Neural cell (in vitro differentiated cells): ENCODE measurements around the gene C20orf144. TPM values are rescaled to one million over a fixed set of nuclear protein-coding genes. Genes with fewer than 3 reads are reported as not detected.

Source experiments
- H2AFZ ChIP-seq: fragments of 200-600, 300-800 bp; sonication (generic), shearing (Covaris generic); 2 replicates; pipeline ENCODE4 v1.6.0; 2014; ENCODE audit warnings: low read depth, mild to moderate bottlenecking, antibody characterized with exemption, low read length, moderate library complexity
- H3F3A ChIP-seq: fragments of 200-600 bp; shearing (Covaris generic); 2 replicates; pipeline ENCODE4 v1.6.1; 2016; ENCODE audit warnings: mild to moderate bottlenecking, moderate library complexity, mixed read lengths, antibody characterized with exemption, low read length; ENCODE audit not compliant: insufficient read depth, poor library complexity, severe bottlenecking
- H3K27ac ChIP-seq: fragments of 200-600, 300-800 bp; sonication (generic), shearing (Covaris generic); 2 replicates; pipeline ENCODE4 v1.5.1; 2014; ENCODE audit warnings: mild to moderate bottlenecking, low read length, moderate library complexity
- H3K27me3 ChIP-seq: fragments of 300-800, 200-600 bp; sonication (generic), shearing (Covaris generic); 2 replicates; pipeline ENCODE4 v1.6.0; 2014; ENCODE audit warnings: mild to moderate bottlenecking, low read depth, low read length, moderate library complexity; ENCODE audit not compliant: insufficient read depth
- H3K36me3 ChIP-seq: fragments of 300-800, 200-600 bp; sonication (generic), shearing (Covaris generic); 2 replicates; pipeline ENCODE4 v1.5.1; 2014; ENCODE audit warnings: mild to moderate bottlenecking, antibody characterized with exemption, low read length, moderate library complexity; ENCODE audit not compliant: insufficient read depth
- H3K4me2 ChIP-seq: fragments of 300-800, 200-600 bp; sonication (generic), shearing (Covaris generic); 2 replicates; pipeline ENCODE4 v1.6.0; 2014; ENCODE audit warnings: mild to moderate bottlenecking, low read length
- H3K4me3 ChIP-seq: fragments of 300-800, 200-600 bp; sonication (generic), shearing (Covaris generic); 2 replicates; pipeline ENCODE4 v1.5.1; 2014; ENCODE audit warnings: mild to moderate bottlenecking, low read length, moderate library complexity
- H3K79me2 ChIP-seq: fragments of 200-600 bp; shearing (Covaris generic); replicated peaks from 2 replicates; pipeline ENCODE4 v1.6.0; 2014; ENCODE audit warnings: mild to moderate bottlenecking, low read length, moderate library complexity; ENCODE audit not compliant: insufficient read depth
- H3K9ac ChIP-seq: fragments of 300-800, 200-600 bp; sonication (generic), shearing (Covaris generic); 2 replicates; pipeline ENCODE4 v1.6.1; 2016; ENCODE audit warnings: mild to moderate bottlenecking, low read length, mixed read lengths
- H3K9me2 ChIP-seq: fragments of 200-600 bp; shearing (Covaris generic); 2 replicates; pipeline ENCODE4 v1.6.1; 2016; ENCODE audit warnings: mild to moderate bottlenecking, low read length, mixed read lengths; ENCODE audit not compliant: insufficient read depth
- H3K9me3 ChIP-seq: fragments of 200-600, 300-800 bp; sonication (generic), shearing (Covaris generic); 2 replicates; pipeline ENCODE4 v1.6.1; 2016; ENCODE audit warnings: mild to moderate bottlenecking, mixed run types, low read length, moderate library complexity, mixed read lengths
- H4K20me1 ChIP-seq: fragments of 200-600 bp; shearing (Covaris generic); 2 replicates; pipeline ENCODE4 v1.6.1; 2016; ENCODE audit warnings: mild to moderate bottlenecking, mixed run types; ENCODE audit not compliant: insufficient read depth
- CTCF ChIP-seq: fragments of 450-650 bp; IDR thresholded peaks from 2 replicates; pipeline ENCODE4 v1.5.1; 2014; ENCODE audit warnings: antibody characterized with exemption, mild to moderate bottlenecking, moderate library complexity; ENCODE audit not compliant: poor library complexity, severe bottlenecking
- EP300 ChIP-seq: fragments of 450-650 bp; conservative IDR thresholded peaks from 2 replicates; pipeline ENCODE4 v1.6.1; 2014; ENCODE audit warnings: antibody characterized with exemption, mild to moderate bottlenecking, moderate library complexity; ENCODE audit not compliant: poor library complexity, severe bottlenecking
- EZH2 ChIP-seq: fragments of 200-600, 300-800 bp; shearing (Covaris generic), sonication (generic); IDR thresholded peaks from 2 replicates; pipeline ENCODE4 v1.6.1; 2014; ENCODE audit warnings: antibody characterized with exemption, low read length, borderline replicate concordance, mild to moderate bottlenecking; ENCODE audit not compliant: insufficient read depth, poor library complexity, severe bottlenecking
- MXI1 ChIP-seq: fragments of 450-650 bp; conservative IDR thresholded peaks from 2 replicates; pipeline ENCODE4 v1.6.1; 2014; ENCODE audit warnings: antibody characterized with exemption, mild to moderate bottlenecking; ENCODE audit not compliant: poor library complexity, severe bottlenecking
- POLR2AphosphoS5 ChIP-seq: IDR thresholded peaks from 2 replicates; pipeline ENCODE4 v1.6.1; 2012
- RAD21 ChIP-seq: fragments of 450-650 bp; conservative IDR thresholded peaks from 2 replicates; pipeline ENCODE4 v1.6.1; 2014; ENCODE audit warnings: antibody characterized with exemption, mild to moderate bottlenecking, moderate library complexity
- REST ChIP-seq: IDR thresholded peaks from 2 replicates; pipeline ENCODE4 v1.6.1; 2012; ENCODE audit warnings: borderline replicate concordance
- SMC3 ChIP-seq: fragments of 450-650 bp; conservative IDR thresholded peaks from 2 replicates; pipeline ENCODE4 v1.6.1; 2014; ENCODE audit warnings: antibody characterized with exemption, mild to moderate bottlenecking, moderate library complexity; ENCODE audit not compliant: poor library complexity
- TAF1 ChIP-seq: IDR thresholded peaks from 2 replicates; pipeline ENCODE4 v1.6.1; 2012; ENCODE audit warnings: low read depth
- polyA plus RNA-seq: library from polyadenylated mRNA; depleted of rRNA; stranded (reverse); fragments of >200 nt; gene quantifications from 2 replicates; pipeline ENCODE4 v1.2.3, GENCODE V29; 2014

Gene C20orf144
- polyA plus RNA-seq, 1 donor from 2014 or later = not detected

GRCh38 chr20:33669224-33669623 is 7.1 kb downstream of the C20orf144 start:
- Histone ChIP-seq H3K27ac (no peak overlapping the region), H2AFZ (no peak overlapping the region), H4K20me1 (no peaks in the 10 kb centered on the region), H3K9ac (no peak overlapping the region), H3K9me2 (no peaks in the 10 kb centered on the region), H3K4me3 (no peak overlapping the region), H3K4me2 (no peak overlapping the region), H3K79me2 (no peaks in the 10 kb centered on the region), H3K9me3 (no peaks in the 10 kb centered on the region), H3K36me3 (no peaks in the 10 kb centered on the region), H3K27me3 (no peaks in the 10 kb centered on the region), H3F3A (no peaks in the 10 kb centered on the region)
- TF ChIP-seq RAD21 (no peak), MXI1 (no peak), TAF1 (no peak), EZH2 (no peak), POLR2AphosphoS5 (no peak), SMC3 (no peak), REST (no peak), EP300 (no peak), CTCF (no peak)

- no peaks in the 10 kb centered on the region for H3K36me3 ChIP-seq
- peaks cover 4% of the 10 kb centered on the region for H3F3A ChIP-seq
- H3K9me2 ChIP-seq = no peaks in the 10 kb centered on the region
- no peak overlapping the region for H3K9ac ChIP-seq
- no peaks in the 10 kb centered on the region for H3K27me3 ChIP-seq
- no peak overlapping the region for H2AFZ ChIP-seq
- H3K27ac ChIP-seq = no peak overlapping the region
- H3K4me2 ChIP-seq = no peak overlapping the region
- no peaks in the 10 kb centered on the region for H3K9me3 ChIP-seq
- H3K4me3 ChIP-seq = no peak overlapping the region
- H4K20me1 ChIP-seq = no peaks in the 10 kb centered on the region
- TF ChIP-seq EZH2 (no peak), MXI1 (no peak), RAD21 (no peak), POLR2AphosphoS5 (no peak), SMC3 (no peak), TAF1 (no peak), CTCF (no peak), EP300 (no peak), REST (no peak)
- H3K79me2 ChIP-seq = no peaks in the 10 kb centered on the region
These were observed 7.9 kb downstream of the C20orf144 start for GRCh38 chr20:33669873-33670640.
